Endothelial cell of umbilical vein (primary cell): ENCODE results near the gene SMIM20. TPM values are rescaled to one million over a fixed set of nuclear protein-coding genes. Genes with fewer than 3 reads are reported as not detected.

Experiments used
- BruUV-seq: library from RNA; stranded (reverse); fragments of 400-500 nt; replicated peaks from 2 replicates; lab custom pipeline; 2021; lab: Mats Ljungman, UMichigan
- CTCF ChIA-PET: fragments of 300-600, 350-600 bp; sonication (Branson Sonifier 250); formaldehyde crosslinking; loops from one replicate; lab custom pipeline; 2021; ENCODE audit warnings: antibody characterized with exemption, inconsistent platforms; lab: Charles Lee
- POLR2A ChIA-PET: fragments of 300-600, 350-600 bp; sonication (Branson Sonifier 250); formaldehyde crosslinking; loops from one replicate; lab custom pipeline; 2021; ENCODE audit warnings: antibody characterized with exemption, inconsistent platforms; lab: Charles Lee
- DNase-seq: peaks from one replicate; pipeline ENCODE4 v3.0.0-alpha.2; 2011; ENCODE audit warnings: low read depth, low spot score
- FAIRE-seq: peaks from 2 replicates; lab custom pipeline; 2011; peaks lifted over from hg19 to GRCh38; lab: Jason Lieb, UNC
- H2AFZ ChIP-seq: 2 replicates; pipeline ENCODE4 v1.6.0; 2012; ENCODE audit warnings: low read depth, low read length, control low read depth, inconsistent platforms
- H3K27ac ChIP-seq: 2 replicates; pipeline ENCODE4 v1.5.1; 2011; ENCODE audit warnings: low read depth, mild to moderate bottlenecking, control low read depth, low read length, moderate library complexity; ENCODE audit not compliant: insufficient read depth
- H3K27me3 ChIP-seq, 2 experiments: 2 replicates each; pipeline versions ENCODE4 v1.6.0 to v1.6.1; 2011; ENCODE audit warnings: low read length in 2 of 2, mixed read lengths in 1 of 2; ENCODE audit not compliant: control insufficient read depth in 2 of 2, insufficient read depth in 2 of 2
- H3K36me3 ChIP-seq, 2 experiments: 2 replicates in 1 of 2; 3 replicates in 1 of 2; pipeline ENCODE4 v1.5.1; 2011; ENCODE audit warnings: low read length in 2 of 2, mild to moderate bottlenecking in 1 of 2, moderate library complexity in 1 of 2; ENCODE audit not compliant: control insufficient read depth in 2 of 2, insufficient read depth in 2 of 2; ENCODE audit errors: extremely low read depth in 1 of 2
- H3K4me1 ChIP-seq: 3 replicates; pipeline ENCODE4 v1.5.1; 2011; ENCODE audit warnings: mild to moderate bottlenecking, low read length; ENCODE audit not compliant: control insufficient read depth, insufficient read depth; ENCODE audit errors: extremely low read depth
- H3K4me2 ChIP-seq: 2 replicates; pipeline ENCODE4 v1.6.1; 2011; ENCODE audit warnings: low read length, control low read depth, mixed read lengths; ENCODE audit not compliant: insufficient read depth
- H3K4me3 ChIP-seq, 3 experiments: fragments of 200-600 bp in 1 of 3; sonication (generic), shearing (Covaris generic) in 1 of 3; replicated peaks in 1 of 3; 2 replicates each; pipeline ENCODE4 v1.5.1; 2011 to 2016; ENCODE audit warnings: control low read depth in 3 of 3, low read length in 3 of 3, mild to moderate bottlenecking in 2 of 3, inconsistent platforms in 1 of 3, low read depth in 1 of 3, moderate library complexity in 1 of 3; ENCODE audit not compliant: insufficient read depth in 1 of 3
- H3K79me2 ChIP-seq: 2 replicates; pipeline ENCODE4 v1.6.0; 2012; ENCODE audit warnings: low read length, inconsistent platforms; ENCODE audit not compliant: control insufficient read depth, insufficient read depth
- H3K9ac ChIP-seq: replicated peaks from 2 replicates; pipeline ENCODE3; 2011; ENCODE audit warnings: low read length, control low read depth; ENCODE audit not compliant: insufficient read depth; ENCODE audit errors: extremely low read depth
- H3K9me1 ChIP-seq: replicated peaks from 3 replicates; pipeline ENCODE4 v1.6.0; 2011; ENCODE audit warnings: mild to moderate bottlenecking, low read length; ENCODE audit not compliant: control insufficient read depth, insufficient read depth; ENCODE audit errors: extremely low read depth
- H3K9me3 ChIP-seq: replicated peaks from 2 replicates; pipeline ENCODE4 v1.5.1; 2012; ENCODE audit warnings: low read length, inconsistent platforms; ENCODE audit not compliant: control insufficient read depth, insufficient read depth
- H4K20me1 ChIP-seq: replicated peaks from 2 replicates; pipeline ENCODE3; 2011; ENCODE audit warnings: mild to moderate bottlenecking, low read length; ENCODE audit not compliant: control insufficient read depth, insufficient read depth; ENCODE audit errors: extremely low read depth
- EZH2 ChIP-seq: IDR thresholded peaks from 2 replicates; pipeline ENCODE4 v1.6.1; 2012; ENCODE audit warnings: borderline replicate concordance, low read depth, mild to moderate bottlenecking, moderate library complexity, low read length, inconsistent platforms; ENCODE audit not compliant: severe bottlenecking
- FOS ChIP-seq: IDR thresholded peaks from 2 replicates; pipeline ENCODE4 v1.6.1; 2011; ENCODE audit warnings: mild to moderate bottlenecking, low read length, moderate library complexity, borderline replicate concordance; ENCODE audit not compliant: insufficient read depth
- GATA2 ChIP-seq: IDR thresholded peaks from 2 replicates; pipeline ENCODE4 v1.7.0; 2011; ENCODE audit warnings: low read depth, mild to moderate bottlenecking, moderate library complexity, mixed read lengths, low read length; ENCODE audit not compliant: insufficient read length, insufficient read depth
- JUN ChIP-seq: IDR thresholded peaks from 2 replicates; pipeline ENCODE4 v1.6.1; 2011; ENCODE audit warnings: borderline replicate concordance, low read depth; ENCODE audit not compliant: insufficient read length, insufficient read depth
- MYC ChIP-seq: IDR thresholded peaks from one replicate; pipeline ENCODE4 v1.6.1; 2011; ENCODE audit warnings: mild to moderate bottlenecking, low read depth, low read length
- POLR2A ChIP-seq: IDR thresholded peaks from 2 replicates; pipeline ENCODE4 v1.6.1; 2012; ENCODE audit warnings: low read depth, mild to moderate bottlenecking, control low read depth, low read length
- POLR2AphosphoS5 ChIP-seq: IDR thresholded peaks from 2 replicates; pipeline ENCODE4 v1.6.1; 2012; ENCODE audit warnings: low read depth, mild to moderate bottlenecking, control low read depth, low read length, moderate library complexity; ENCODE audit not compliant: insufficient read depth
- dilution Hi-C: fragments of 300-500 bp; cut with MboI; formaldehyde crosslinking; loops from one replicate; pipeline ENCODE4 v1.15.0; 2019; ENCODE audit warnings: low sequenced_read_pairs; ENCODE audit not compliant: extremely low pct_ligation_motif_present
- intact Hi-C: fragments of 100-400 bp; cut with micrococcal nuclease; formaldehyde crosslinking; loops from one replicate; pipeline ENCODE4 v1.10.0; 2022
- polyA plus RNA-seq, 4 experiments: library from polyadenylated mRNA; depleted of rRNA in 3 of 4; stranded (reverse) in 3 of 4; unstranded in 1 of 4; fragments of >200 nt; gene quantifications; 2 replicates each; pipeline versions ENCODE4 v1.2.1 to v1.2.3, GENCODE V29; 2011 to 2012; ENCODE audit warnings: missing spikeins in 1 of 4
- total RNA-seq: library from RNA; stranded (reverse); gene quantifications from 2 replicates; pipeline ENCODE4 v1.2.3, GENCODE V29; 2021
- TF ChIP-seq, protein P1 (sequence below), 2 donors: IDR thresholded peaks; 1 replicate in 1 of 2; 2 replicates in 1 of 2; pipeline ENCODE4 v1.5.1; 2011; ENCODE audit warnings: low read length in 2 of 2, mild to moderate bottlenecking in 2 of 2, moderate library complexity in 2 of 2, control low read depth in 1 of 2, inconsistent platforms in 1 of 2, low read depth in 1 of 2; ENCODE audit not compliant: insufficient read depth in 1 of 2; ENCODE audit errors: extremely low read depth in 1 of 2
- TF ChIP-seq, protein P2 (sequence below): IDR thresholded peaks from 2 replicates; pipeline ENCODE4 v1.6.1; 2011; ENCODE audit not compliant: insufficient read depth, insufficient read length

The SMIM20 gene
- total and polyA plus RNA-seq, 2 donors (not counting 3 experiments of a cell fraction or from before 2014, with no cell fraction given), result 10.2 to 19.2 TPM

DNA sequence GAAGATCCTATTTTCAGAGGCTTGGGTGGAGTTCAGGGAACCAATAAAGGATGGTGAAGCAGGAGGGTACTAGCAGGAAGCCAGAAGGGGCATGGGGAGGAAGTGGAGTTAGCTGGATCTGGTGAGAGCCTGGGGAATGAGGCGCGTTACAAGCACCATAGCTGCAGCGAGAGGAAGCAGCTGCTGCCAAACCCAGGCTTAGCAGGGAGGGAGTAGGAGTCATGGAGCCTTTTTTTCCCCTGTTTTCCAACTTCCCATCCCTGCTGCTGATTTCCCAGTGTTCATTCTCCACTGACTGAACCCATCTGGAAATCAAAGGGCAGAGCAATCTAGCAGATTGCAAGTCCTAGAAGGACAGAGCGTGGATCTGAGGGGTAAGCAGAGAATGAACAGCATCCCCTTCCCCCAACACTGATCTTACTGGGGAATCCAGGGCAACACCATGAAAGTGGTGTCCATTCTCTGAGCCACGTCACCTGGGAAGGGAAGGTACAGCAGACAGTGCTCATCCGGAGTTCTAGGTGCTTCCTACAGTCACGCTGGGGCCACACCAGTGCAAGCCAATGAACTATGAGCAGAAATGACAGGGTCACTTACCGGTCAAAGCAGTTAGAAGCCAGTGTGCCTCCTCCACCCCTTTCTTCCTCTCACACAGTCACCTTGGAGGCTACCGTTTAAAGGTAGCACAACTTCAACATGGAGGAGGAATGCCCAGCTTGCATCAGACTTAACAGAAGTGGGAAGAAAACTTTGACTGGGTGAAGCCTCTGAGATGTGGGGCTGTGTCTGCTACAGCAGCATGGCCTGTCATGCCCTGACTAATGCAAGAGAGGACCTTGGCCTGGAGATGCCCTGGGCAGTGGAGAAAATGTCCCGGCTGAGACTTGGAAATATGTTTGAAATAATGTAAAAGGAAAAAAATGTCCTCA, 36.7 kb downstream of the SMIM20 start:
- intact Hi-C loops, result no loop called here
- no peak overlapping the region for H3K9ac ChIP-seq
- no peaks in the 10 kb centered on the region for H3K79me2 ChIP-seq
- H3K9me1 ChIP-seq, result no peaks in the 10 kb centered on the region
- H4K20me1 ChIP-seq, result no peaks in the 10 kb centered on the region
- H3K27me3 ChIP-seq, result peaks cover 2 to 15% of the 10 kb centered on the region in 2 experiments
- no peaks in the 10 kb centered on the region for H3K9me3 ChIP-seq
- TF ChIP-seq, protein P1, sequence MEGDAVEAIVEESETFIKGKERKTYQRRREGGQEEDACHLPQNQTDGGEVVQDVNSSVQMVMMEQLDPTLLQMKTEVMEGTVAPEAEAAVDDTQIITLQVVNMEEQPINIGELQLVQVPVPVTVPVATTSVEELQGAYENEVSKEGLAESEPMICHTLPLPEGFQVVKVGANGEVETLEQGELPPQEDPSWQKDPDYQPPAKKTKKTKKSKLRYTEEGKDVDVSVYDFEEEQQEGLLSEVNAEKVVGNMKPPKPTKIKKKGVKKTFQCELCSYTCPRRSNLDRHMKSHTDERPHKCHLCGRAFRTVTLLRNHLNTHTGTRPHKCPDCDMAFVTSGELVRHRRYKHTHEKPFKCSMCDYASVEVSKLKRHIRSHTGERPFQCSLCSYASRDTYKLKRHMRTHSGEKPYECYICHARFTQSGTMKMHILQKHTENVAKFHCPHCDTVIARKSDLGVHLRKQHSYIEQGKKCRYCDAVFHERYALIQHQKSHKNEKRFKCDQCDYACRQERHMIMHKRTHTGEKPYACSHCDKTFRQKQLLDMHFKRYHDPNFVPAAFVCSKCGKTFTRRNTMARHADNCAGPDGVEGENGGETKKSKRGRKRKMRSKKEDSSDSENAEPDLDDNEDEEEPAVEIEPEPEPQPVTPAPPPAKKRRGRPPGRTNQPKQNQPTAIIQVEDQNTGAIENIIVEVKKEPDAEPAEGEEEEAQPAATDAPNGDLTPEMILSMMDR (IDR thresholded peaks at IDR 0.05; ENCODE audit: extremely low read depth in 1 of 2, insufficient read depth in 1 of 2, low read depth in 1 of 2, low read length in 2 of 2), result no peak
- no peak for TF ChIP-seq JUN
- no peak for TF ChIP-seq FOS
- TF ChIP-seq GATA2, result no peak
- TF ChIP-seq, protein P2, sequence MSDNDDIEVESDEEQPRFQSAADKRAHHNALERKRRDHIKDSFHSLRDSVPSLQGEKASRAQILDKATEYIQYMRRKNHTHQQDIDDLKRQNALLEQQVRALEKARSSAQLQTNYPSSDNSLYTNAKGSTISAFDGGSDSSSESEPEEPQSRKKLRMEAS, result no peak
- no peak for TF ChIP-seq POLR2A
- no peak for TF ChIP-seq POLR2AphosphoS5
- no peak for TF ChIP-seq MYC
- no peak for TF ChIP-seq EZH2
- FAIRE-seq (no peak), DNase-seq (no peak)
- no TSS peak for BruUV-seq
- no peaks in the 10 kb centered on the region for H3K4me1 ChIP-seq
- H2AFZ ChIP-seq, result no peak overlapping the region
- H3K27ac ChIP-seq, result no peak overlapping the region
- dilution Hi-C loops, result no loop called here
- POLR2A ChIA-PET, result no interaction called here
- no peak overlapping the region for H3K4me2 ChIP-seq
- no peaks in the 10 kb centered on the region for H3K36me3 ChIP-seq
- CTCF ChIA-PET, result interaction anchor here (1.3 kb wide), 1 partner anchor 37 kb away, joined by 4 read pairs; no protein-coding TSS in a partner anchor
- no peak overlapping the region for H3K4me3 ChIP-seq
